OCI-LY7 (cell line): ENCODE results near the gene AZU1. TPM values are rescaled to one million over a fixed set of nuclear protein-coding genes. Genes with fewer than 3 reads are reported as not detected.

Source experiments
- BruUV-seq: library from RNA; stranded (reverse); fragments of 400-500 nt; replicated peaks from 2 replicates; lab custom pipeline; 2021; lab: Mats Ljungman, UMichigan
- CTCF ChIA-PET: fragments of 300-600 bp; sonication (Branson Sonifier 250); formaldehyde crosslinking; loops from one replicate; lab custom pipeline; 2022; ENCODE audit warnings: antibody characterized with exemption; ENCODE audit not compliant: unreplicated experiment; lab: Charles Lee
- POLR2A ChIA-PET: fragments of 300-600 bp; sonication (Branson Sonifier 250); formaldehyde crosslinking; loops from one replicate; lab custom pipeline; 2022; ENCODE audit warnings: antibody characterized with exemption; lab: Charles Lee
- DNase-seq: peaks from one replicate; pipeline ENCODE4 v3.0.0-alpha.2; 2015; ENCODE audit warnings: low spot score
- H2AFZ ChIP-seq: fragments of 200-600 bp; sonication (generic), shearing (Covaris generic); 2 replicates; pipeline ENCODE4 v1.6.1; 2014; ENCODE audit warnings: mild to moderate bottlenecking, antibody characterized with exemption, low read length, moderate library complexity
- H3K27ac ChIP-seq: fragments of 200-600 bp; sonication (generic); 2 replicates; pipeline ENCODE4 v1.5.1; 2014; ENCODE audit warnings: mixed run types, low read depth, mild to moderate bottlenecking, moderate library complexity, low read length, inconsistent platforms; ENCODE audit not compliant: poor library complexity, severe bottlenecking
- H3K36me3 ChIP-seq: fragments of 200-600 bp; sonication (generic); 2 replicates; pipeline ENCODE4 v1.6.1; 2014; ENCODE audit warnings: mild to moderate bottlenecking, antibody characterized with exemption, low read length, moderate library complexity, mixed read lengths; ENCODE audit not compliant: insufficient read depth
- H3K4me1 ChIP-seq: fragments of 200-600 bp; sonication (generic); 2 replicates; pipeline ENCODE4 v1.5.1; 2014; ENCODE audit warnings: mild to moderate bottlenecking, low read length; ENCODE audit not compliant: insufficient read depth, poor library complexity, severe bottlenecking
- H3K4me2 ChIP-seq: fragments of 200-600 bp; sonication (generic); 2 replicates; pipeline ENCODE4 v1.6.1; 2014; ENCODE audit warnings: mild to moderate bottlenecking, low read length
- H3K4me3 ChIP-seq: fragments of 200-600 bp; sonication (generic); 2 replicates; pipeline ENCODE4 v1.5.1; 2014; ENCODE audit warnings: mild to moderate bottlenecking, low read depth, low read length; ENCODE audit not compliant: poor library complexity, severe bottlenecking
- H3K79me2 ChIP-seq: fragments of 200-600 bp; sonication (generic); 2 replicates; pipeline ENCODE4 v1.6.1; 2016; ENCODE audit warnings: low read depth, mild to moderate bottlenecking, low read length, moderate library complexity, mixed read lengths; ENCODE audit not compliant: insufficient read depth
- H3K9me2 ChIP-seq: fragments of 200-600 bp; sonication (generic); 2 replicates; pipeline ENCODE4 v1.6.1; 2016; ENCODE audit warnings: mild to moderate bottlenecking, low read length, mixed read lengths; ENCODE audit not compliant: insufficient read depth
- H3K9me3 ChIP-seq: fragments of 200-600 bp; sonication (generic); 2 replicates; pipeline ENCODE4 v1.6.1; 2014; ENCODE audit warnings: mild to moderate bottlenecking, mixed run types, low read length, mixed read lengths
- H4K20me1 ChIP-seq: fragments of 200-600 bp; sonication (generic); 2 replicates; pipeline ENCODE4 v1.6.1; 2014; ENCODE audit warnings: mild to moderate bottlenecking, antibody characterized with exemption, low read length, moderate library complexity, mixed read lengths; ENCODE audit not compliant: insufficient read depth
- CTCF ChIP-seq: fragments of 200-600 bp; sonication (generic); conservative IDR thresholded peaks from 2 replicates; pipeline ENCODE4 v1.5.1; 2014; ENCODE audit warnings: mild to moderate bottlenecking, antibody characterized with exemption, low read length, moderate library complexity, mixed read lengths
- EZH2phosphoT487 ChIP-seq: fragments of 200-600 bp; sonication (generic); IDR thresholded peaks from 2 replicates; pipeline ENCODE4 v1.6.1; 2018; ENCODE audit warnings: low read depth, borderline replicate concordance, mild to moderate bottlenecking, mixed run types, antibody characterized with exemption, low read length, moderate library complexity, mixed read lengths
- intact Hi-C: fragments of 100-400 bp; cut with micrococcal nuclease; formaldehyde crosslinking; loops from one replicate; pipeline ENCODE4 v1.10.0; 2022; ENCODE audit not compliant: unreplicated experiment
- total RNA-seq, 2 experiments: library from RNA; depleted of rRNA in 1 of 2; stranded (reverse); fragments of >200 nt in 1 of 2; shearing (Covaris generic) in 1 of 2; gene quantifications; 2 replicates each; pipeline ENCODE4 v1.2.3, GENCODE V29; 2014 to 2022

The AZU1 gene
- total RNA-seq, 2 experiments from 2014 or later = not detected

- H3K4me3 ChIP-seq = peak overlapping the region; percentile 59
- H2AFZ ChIP-seq = no peak overlapping the region; the same call in 1 of the 2 replicates
- H3K9me3 ChIP-seq = no peaks in the 10 kb centered on the region
- no peaks in the 10 kb centered on the region for H4K20me1 ChIP-seq
- no peaks in the 10 kb centered on the region for H3K9me2 ChIP-seq
- peak; percentile 93 for DNase-seq
- TF ChIP-seq CTCF (peak; percentile 64), EZH2phosphoT487 (no peak)
- BruUV-seq = no TSS peak
- ChIA-PET CTCF (no interaction called here), POLR2A (interaction anchor here (0.5 kb wide), 1 partner anchor 104 kb away, joined by 5 read pairs; no protein-coding TSS in a partner anchor)
- peaks cover 31% of the 10 kb centered on the region for H3K4me1 ChIP-seq
- peak overlapping the region; percentile 83 for H3K4me2 ChIP-seq
- peak overlapping the region; percentile 50 for H3K27ac ChIP-seq
- intact Hi-C loops = loop anchor here (1.0 to 2.0 kb wide), 6 partner anchors 31 to 312 kb away; partner anchors contain the start of genes KISS1R, MED16, RNU6-9 and SBNO2
- H3K36me3 ChIP-seq = no peaks in the 10 kb centered on the region
- H3K79me2 ChIP-seq = no peaks in the 10 kb centered on the region
Observed at GRCh38 chr19:861756-862580, 34.3 kb downstream of the AZU1 start.

GRCh38 chr19:862581-863314, 35.1 kb downstream of the AZU1 start:
- no peaks in the 10 kb centered on the region for H4K20me1 ChIP-seq
- TF ChIP-seq EZH2phosphoT487 = no peak
- TF ChIP-seq CTCF = no peak
- no peaks in the 10 kb centered on the region for H3K9me2 ChIP-seq
- peaks cover 31% of the 10 kb centered on the region for H3K4me1 ChIP-seq
- H3K79me2 ChIP-seq = no peaks in the 10 kb centered on the region
- ChIA-PET POLR2A (interaction anchor here (0.5 kb wide), 1 partner anchor 103 kb away, joined by 5 read pairs; no protein-coding TSS in a partner anchor), CTCF (interaction anchor here (0.9 kb wide), 1 partner anchor 60 kb away, joined by 3 read pairs; no protein-coding TSS in a partner anchor)
- H3K27ac ChIP-seq = peak overlapping the region; percentile 50
- H3K4me2 ChIP-seq = peak overlapping the region; percentile 83
- DNase-seq = peak; percentile 89
- no TSS peak for BruUV-seq
- intact Hi-C loops = loop anchor here (1.0 to 2.0 kb wide), 6 partner anchors 31 to 312 kb away; partner anchors contain the start of genes KISS1R, MED16, RNU6-9 and SBNO2
- peak overlapping the region; percentile 38; the same call in 1 of the 2 replicates for H2AFZ ChIP-seq
- H3K36me3 ChIP-seq = no peaks in the 10 kb centered on the region
- H3K4me3 ChIP-seq = peak overlapping the region; percentile 59
- no peaks in the 10 kb centered on the region for H3K9me3 ChIP-seq
